Neural progenitor cell (in vitro differentiated cells): ENCODE measurements around the gene TBC1D4.

ENCODE experiments used
- EZH2 ChIP-seq: fragments of 200-600 bp; sonication (generic); IDR thresholded peaks from 2 replicates; pipeline ENCODE4 v1.6.1; 2017; ENCODE audit warnings: antibody characterized with exemption, mild to moderate bottlenecking, moderate library complexity
- EZH2phosphoT487 ChIP-seq: fragments of 200-600 bp; sonication (generic); IDR thresholded peaks from 2 replicates; pipeline ENCODE4 v1.6.1; 2017; ENCODE audit warnings: antibody characterized with exemption

- TF ChIP-seq EZH2phosphoT487, result no peak
- TF ChIP-seq EZH2, result no peak
Observed at GRCh38 chr13:75423946-75424345, 58.0 kb downstream of the TBC1D4 start.
